ENCODE results near the gene YPEL5.

Gene YPEL5

DNA sequence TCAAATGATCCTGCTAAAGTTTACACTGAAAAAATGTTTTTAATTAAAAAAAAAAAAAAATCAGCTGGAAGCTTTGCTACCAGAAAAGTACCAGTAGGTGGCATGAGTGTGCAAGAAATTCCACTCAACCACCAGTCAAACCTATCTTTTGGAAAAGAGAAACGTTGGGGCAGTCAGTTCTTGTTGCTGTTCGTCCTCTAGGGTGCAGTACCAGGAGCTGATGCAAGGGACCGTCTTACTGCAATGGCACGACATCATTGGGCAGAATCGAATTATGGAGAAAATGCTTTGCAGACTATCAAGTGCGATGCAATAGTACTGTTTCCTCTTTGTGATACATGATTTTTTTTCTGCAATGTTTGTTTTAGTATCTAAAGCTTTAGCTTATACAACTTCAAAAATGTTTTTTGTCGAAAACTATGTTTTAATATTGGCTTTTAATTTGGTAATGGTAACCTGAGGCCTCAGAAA is 18.3 kb downstream of the YPEL5 start:
- Histone ChIP-seq H3K36me3 (peaks cover 0 to 30% (median 9%) of the 10 kb centered on the region in 11 experiments; a peak in 14 of 22 replicates), H3K4me2 (no peak overlapping the region), H3K27me3 (no peaks in the 10 kb centered on the region), H3K4me3 (no peak overlapping the region), H3K4me1 (peaks cover 8 to 28% (median 24%) of the 10 kb centered on the region in 10 experiments), H3K9me3 (replicated peaks in 1 of 11) (no peaks in the 10 kb centered on the region), H3K27ac (no peak overlapping the region), H3K9ac (peak overlapping the region in 1 of 11 experiments; percentile 7; a peak in 1 of 22 replicates), H4K20me1 (peaks cover 0 to 42% (median 0%) of the 10 kb centered on the region in 11 experiments; a peak in 4 of 22 replicates)
- no peak for TF ChIP-seq Cebpa-rat (IDR thresholded peaks at IDR 0.05)

DNA sequence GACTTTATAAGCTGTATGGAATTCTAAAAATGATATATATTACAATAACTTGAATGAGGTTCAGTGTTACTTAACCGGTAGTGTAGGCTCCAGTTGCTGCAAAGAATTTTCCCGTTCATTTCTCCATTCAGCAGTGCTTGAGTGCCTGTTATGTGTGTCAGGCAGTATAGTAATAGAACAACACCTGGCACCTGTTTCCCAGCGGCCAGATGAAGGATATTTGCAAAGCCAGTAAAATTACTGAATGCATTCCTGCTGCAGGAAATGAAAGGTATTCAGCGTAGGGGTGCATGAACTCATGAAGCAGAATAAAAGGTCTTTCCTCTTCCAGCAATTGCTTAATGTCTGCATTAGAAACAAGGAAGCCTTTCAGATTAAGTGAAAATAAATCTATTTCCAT is 18.8 kb downstream of the YPEL5 start:
- H3K27me3 ChIP-seq = no peaks in the 10 kb centered on the region
- H3K4me1 ChIP-seq = peaks cover 3 to 23% (median 19%) of the 10 kb centered on the region in 10 experiments; a peak in 19 of 20 replicates
- H3K36me3 ChIP-seq = peaks cover 0 to 25% (median 7%) of the 10 kb centered on the region in 11 experiments; a peak in 11 of 22 replicates
- no peak overlapping the region for H3K9ac ChIP-seq
- no peak overlapping the region for H3K27ac ChIP-seq
- H3K4me2 ChIP-seq = no peak overlapping the region
- peaks cover 0 to 37% (median 0%) of the 10 kb centered on the region in 11 experiments; a peak in 3 of 22 replicates for H4K20me1 ChIP-seq
- H3K9me3 ChIP-seq (replicated peaks in 1 of 11) = no peaks in the 10 kb centered on the region
- no peak for TF ChIP-seq Cebpa-rat (IDR thresholded peaks at IDR 0.05)
- H3K4me3 ChIP-seq = no peak overlapping the region

DNA sequence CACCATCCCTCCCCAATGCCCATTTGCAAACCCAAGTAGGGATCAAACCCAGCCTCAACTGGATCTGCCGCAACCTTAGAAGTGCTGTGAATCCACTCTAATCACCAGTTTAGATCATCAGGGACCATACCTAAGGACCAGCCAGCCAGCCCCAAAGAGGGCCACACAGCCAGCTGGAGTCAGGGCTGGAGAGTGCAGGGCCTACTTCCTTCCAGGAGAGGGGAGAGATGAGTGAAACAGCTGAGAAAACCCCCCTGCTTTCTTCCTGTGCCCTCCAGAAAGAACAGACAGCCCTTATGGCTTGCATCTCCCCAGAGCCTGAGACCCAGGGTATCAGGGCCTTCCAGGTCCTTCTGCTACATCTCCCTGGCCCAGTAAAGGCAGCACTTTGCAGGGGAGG is 25.8 kb downstream of the YPEL5 start:
- no peak overlapping the region for H3K9ac ChIP-seq
- no peak for TF ChIP-seq Cebpa-rat (IDR thresholded peaks at IDR 0.05)

DNA sequence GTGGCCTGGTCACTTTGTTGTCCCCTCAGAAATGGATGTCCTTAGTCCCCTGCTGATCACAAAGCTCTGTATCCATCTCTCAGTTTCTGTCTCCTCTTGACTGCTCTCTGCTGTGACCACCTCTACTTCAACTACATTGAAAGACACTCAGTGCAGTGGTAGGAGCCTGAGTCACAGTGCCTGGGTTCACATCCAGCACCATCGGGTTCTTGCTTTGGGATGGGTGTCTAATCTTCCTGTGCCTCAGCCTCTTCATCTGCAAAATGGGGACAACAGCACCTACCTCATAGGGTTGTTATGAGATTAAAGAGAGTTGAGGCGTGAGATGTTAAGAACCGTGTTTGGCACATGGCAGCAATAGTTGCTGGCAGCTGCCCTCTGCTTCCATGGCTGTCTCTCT is 30.6 kb downstream of the YPEL5 start:
- H3K4me1 ChIP-seq = no peaks in the 10 kb centered on the region
- H3K27me3 ChIP-seq = no peaks in the 10 kb centered on the region
- H3K27ac ChIP-seq = no peak overlapping the region
- H4K20me1 ChIP-seq = no peaks in the 10 kb centered on the region; a peak in 1 of 22 replicates
- no peak overlapping the region for H3K4me2 ChIP-seq
- no peaks in the 10 kb centered on the region for H3K9me3 ChIP-seq (replicated peaks in 1 of 11)
- H3K4me3 ChIP-seq = no peak overlapping the region
- no peaks in the 10 kb centered on the region for H3K36me3 ChIP-seq
- TF ChIP-seq Cebpa-rat (IDR thresholded peaks at IDR 0.05) = no peak
- no peak overlapping the region for H3K9ac ChIP-seq

More for the DNA sequence above, 25.8 kb downstream of the YPEL5 start:
- H3K4me1 ChIP-seq = no peaks in the 10 kb centered on the region
- H3K4me3 ChIP-seq = no peak overlapping the region
- H3K9me3 ChIP-seq (replicated peaks in 1 of 11) = no peaks in the 10 kb centered on the region
- H3K36me3 ChIP-seq = no peaks in the 10 kb centered on the region
- H3K27me3 ChIP-seq = no peaks in the 10 kb centered on the region
- H3K27ac ChIP-seq = no peak overlapping the region
- H3K4me2 ChIP-seq = no peak overlapping the region
- no peaks in the 10 kb centered on the region; a peak in 1 of 22 replicates for H4K20me1 ChIP-seq

DNA sequence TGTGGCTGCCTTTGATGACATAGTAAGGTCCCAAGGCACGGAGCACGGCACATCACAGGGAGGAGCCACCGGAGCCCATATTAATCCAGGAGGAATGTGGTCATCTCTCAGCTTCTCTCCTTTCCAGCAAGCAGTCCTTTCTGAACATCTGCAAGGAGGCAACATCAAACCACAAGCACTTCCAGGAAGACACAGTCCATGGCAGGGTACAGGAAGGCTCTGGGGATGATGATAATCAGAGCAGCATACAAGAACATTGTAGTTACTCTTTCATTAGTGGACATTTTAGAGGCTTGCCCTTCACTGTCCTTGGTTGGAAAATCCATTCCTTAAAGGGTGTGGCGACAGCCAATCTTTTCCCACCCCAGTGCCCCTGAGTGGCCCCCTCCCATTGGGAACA is 31.1 kb downstream of the YPEL5 start:
- Histone ChIP-seq H3K4me1 (no peaks in the 10 kb centered on the region), H3K27ac (no peak overlapping the region), H3K9me3 (replicated peaks in 1 of 11) (no peaks in the 10 kb centered on the region), H3K4me3 (no peak overlapping the region), H3K4me2 (no peak overlapping the region), H4K20me1 (no peaks in the 10 kb centered on the region; a peak in 1 of 22 replicates), H3K27me3 (no peaks in the 10 kb centered on the region), H3K9ac (no peak overlapping the region), H3K36me3 (no peaks in the 10 kb centered on the region)
- no peak for TF ChIP-seq Cebpa-rat (IDR thresholded peaks at IDR 0.05)

DNA sequence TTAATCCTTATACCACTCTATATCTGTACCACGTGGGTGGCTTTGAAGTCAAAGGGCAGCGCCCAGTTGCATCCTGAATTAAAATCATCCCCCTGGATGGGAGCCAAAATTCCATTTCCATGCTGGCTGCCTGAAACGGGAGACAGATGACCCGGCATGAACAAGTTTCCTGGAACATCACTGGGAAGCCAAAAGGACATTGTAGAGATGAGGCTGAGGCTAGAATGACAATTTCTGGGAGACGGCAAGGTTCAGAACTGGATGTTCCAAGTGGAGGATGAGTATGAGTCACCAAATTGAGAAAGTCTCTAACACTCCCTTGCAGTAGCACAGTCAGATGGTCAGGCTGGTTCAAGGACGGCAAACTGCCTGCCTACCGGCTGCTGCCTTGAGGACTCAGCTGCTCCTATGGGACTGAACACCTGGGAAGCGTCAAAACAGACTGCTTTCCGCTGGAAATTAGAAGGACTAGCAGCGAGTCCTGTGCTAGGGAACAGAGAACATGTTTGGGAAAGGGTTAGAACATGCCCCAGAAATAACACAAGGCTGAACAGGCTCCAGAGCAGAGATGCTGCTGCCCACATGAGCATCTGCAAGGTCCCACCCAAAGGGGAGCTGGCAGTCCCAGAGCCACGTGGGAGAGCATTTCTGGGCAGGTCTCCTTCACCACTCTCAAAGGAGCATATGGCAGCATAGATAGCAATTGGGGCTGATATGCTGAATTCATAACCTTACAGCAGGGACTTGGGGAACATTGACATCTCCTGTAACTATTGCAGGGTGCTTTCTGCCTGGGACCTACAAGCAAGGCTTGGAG is 32.0 kb downstream of the YPEL5 start:
- Histone ChIP-seq H3K4me2 (no peak overlapping the region), H3K9me3 (replicated peaks in 1 of 11) (no peaks in the 10 kb centered on the region), H3K9ac (no peak overlapping the region), H3K27ac (no peak overlapping the region), H3K4me3 (no peak overlapping the region), H3K36me3 (no peaks in the 10 kb centered on the region), H3K27me3 (no peaks in the 10 kb centered on the region), H3K4me1 (no peaks in the 10 kb centered on the region), H4K20me1 (no peaks in the 10 kb centered on the region)
- TF ChIP-seq Cebpa-rat (IDR thresholded peaks at IDR 0.05) = no peak

DNA sequence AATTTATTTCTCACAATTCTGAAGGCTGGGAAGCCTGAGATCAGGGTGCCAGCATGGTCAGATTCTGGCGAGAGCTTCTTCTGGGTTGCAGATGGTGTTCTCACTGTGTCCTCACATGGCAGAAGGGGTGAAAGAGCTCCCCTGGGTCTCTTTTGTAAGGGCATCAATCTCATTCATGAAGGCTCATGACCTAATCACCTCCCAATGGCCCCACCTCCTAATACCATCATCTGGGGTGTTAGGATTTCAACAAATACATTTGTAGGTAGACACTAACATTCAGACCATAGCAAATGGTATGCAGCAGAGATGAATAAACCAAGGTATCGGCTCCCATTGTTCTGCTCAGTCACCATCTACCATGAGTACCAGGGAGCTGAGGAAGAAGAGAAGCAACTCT is 32.7 kb downstream of the YPEL5 start:
- Histone ChIP-seq H3K27ac (no peak overlapping the region), H3K4me2 (no peak overlapping the region), H3K9me3 (replicated peaks in 1 of 11) (no peaks in the 10 kb centered on the region), H3K4me1 (no peaks in the 10 kb centered on the region), H3K36me3 (no peaks in the 10 kb centered on the region), H3K27me3 (no peaks in the 10 kb centered on the region), H4K20me1 (no peaks in the 10 kb centered on the region), H3K9ac (no peak overlapping the region), H3K4me3 (no peak overlapping the region)
- no peak for TF ChIP-seq Cebpa-rat (IDR thresholded peaks at IDR 0.05)

DNA sequence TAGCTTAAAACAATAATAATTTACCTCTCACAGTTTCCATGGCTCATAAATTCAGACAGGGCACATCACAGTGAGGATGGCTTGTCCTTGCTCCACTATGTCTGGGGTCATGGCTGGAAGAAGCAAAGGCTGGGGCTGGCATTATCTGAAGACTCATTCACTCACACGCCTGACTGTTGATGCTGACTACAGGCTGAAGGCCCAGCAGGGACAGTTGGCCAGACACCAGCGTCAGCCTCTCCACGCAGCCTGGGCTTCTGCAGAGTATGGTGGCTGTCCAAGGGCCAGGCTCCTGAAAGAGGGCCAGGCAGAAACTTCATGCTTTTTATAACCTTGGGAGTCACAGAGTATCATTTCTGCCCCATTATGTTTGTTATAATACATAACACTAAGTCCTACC is 33.4 kb downstream of the YPEL5 start:
- no peak for TF ChIP-seq Cebpa-rat (IDR thresholded peaks at IDR 0.05)
- H4K20me1 ChIP-seq = no peaks in the 10 kb centered on the region
- no peaks in the 10 kb centered on the region for H3K27me3 ChIP-seq
- no peak overlapping the region for H3K9ac ChIP-seq
- H3K4me2 ChIP-seq = no peak overlapping the region
- no peaks in the 10 kb centered on the region for H3K4me1 ChIP-seq
- H3K9me3 ChIP-seq (replicated peaks in 1 of 11) = no peaks in the 10 kb centered on the region
- H3K4me3 ChIP-seq = no peak overlapping the region
- H3K36me3 ChIP-seq = no peaks in the 10 kb centered on the region
- H3K27ac ChIP-seq = no peak overlapping the region

DNA sequence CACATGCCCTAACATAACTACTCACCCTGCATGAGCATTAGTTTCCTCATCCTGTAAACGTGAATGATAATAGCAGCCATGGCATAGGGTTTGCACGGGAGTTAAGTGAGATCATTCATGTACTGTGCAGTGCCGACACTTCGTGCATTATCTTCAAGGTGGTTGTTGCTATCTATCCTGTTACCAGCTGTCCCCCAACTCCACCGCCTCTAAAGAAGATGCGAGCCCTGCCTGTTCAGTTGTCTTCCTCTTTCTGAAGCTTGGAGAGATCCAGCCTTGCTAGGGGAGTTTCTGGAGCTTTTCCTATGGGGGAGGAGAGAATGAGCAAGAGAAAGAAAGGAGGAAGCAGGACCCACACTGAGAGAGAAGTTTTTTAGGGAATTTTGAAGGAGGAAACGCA is 34.4 kb downstream of the YPEL5 start:
- no peak overlapping the region for H3K4me2 ChIP-seq
- no peak overlapping the region for H3K4me3 ChIP-seq
- no peaks in the 10 kb centered on the region for H3K36me3 ChIP-seq

DNA sequence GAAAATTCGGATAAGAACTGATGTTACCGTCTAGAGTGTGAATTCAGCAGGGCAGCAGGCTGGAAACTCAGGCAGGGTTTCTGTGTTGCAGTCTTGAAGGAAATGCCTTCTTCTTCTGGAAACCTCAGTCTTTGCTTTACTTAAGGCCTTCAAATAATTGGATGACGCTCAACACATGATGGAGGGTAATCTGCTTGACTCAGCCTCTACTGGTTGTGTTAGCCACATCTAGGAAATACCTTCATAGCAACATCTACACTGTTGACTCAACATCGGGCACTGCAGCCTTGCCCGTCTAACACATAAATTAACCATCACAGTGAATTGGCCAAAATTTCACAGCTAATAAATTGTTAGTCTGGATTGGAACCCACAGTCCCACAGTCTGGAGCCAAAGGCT is 37.2 kb downstream of the YPEL5 start:
- H3K4me1 ChIP-seq = no peaks in the 10 kb centered on the region
- H3K27ac ChIP-seq = no peak overlapping the region
- TF ChIP-seq Cebpa-rat (IDR thresholded peaks at IDR 0.05) = no peak
- H3K4me3 ChIP-seq = no peak overlapping the region
- no peaks in the 10 kb centered on the region for H3K27me3 ChIP-seq
- H3K9me3 ChIP-seq (replicated peaks in 1 of 11) = peaks cover 0 to 2% (median 0%) of the 10 kb centered on the region in 11 experiments; a peak in 2 of 22 replicates
- no peak overlapping the region for H3K9ac ChIP-seq
- no peak overlapping the region for H3K4me2 ChIP-seq
- H4K20me1 ChIP-seq = no peaks in the 10 kb centered on the region
- no peaks in the 10 kb centered on the region for H3K36me3 ChIP-seq

More for the DNA sequence above, 34.4 kb downstream of the YPEL5 start:
- H4K20me1 ChIP-seq = no peaks in the 10 kb centered on the region
- no peaks in the 10 kb centered on the region for H3K27me3 ChIP-seq
- H3K9me3 ChIP-seq (replicated peaks in 1 of 11) = no peaks in the 10 kb centered on the region
- H3K27ac ChIP-seq = no peak overlapping the region
- H3K4me1 ChIP-seq = no peaks in the 10 kb centered on the region
- H3K9ac ChIP-seq = no peak overlapping the region
- TF ChIP-seq Cebpa-rat (IDR thresholded peaks at IDR 0.05) = no peak
